ENCODE measurements around the gene INTS11. TPM values are rescaled to one million over a fixed set of nuclear protein-coding genes. Genes with fewer than 3 reads are reported as not detected.

INTS11 gene
- total and polyA plus RNA-seq, 8 donors, result 59.5 to 520 (median 143) TPM

- peak; percentile 88 to 92 for DNase-seq
- Histone ChIP-seq H3K4me3 (no peak overlapping the region), H3K27me3 (peaks cover 0 to 11% (median 6%) of the 10 kb centered on the region in 3 donors), H3K36me3 (peaks cover 12 to 41% (median 39%) of the 10 kb centered on the region in 4 donors), H3K9me3 (no peaks in the 10 kb centered on the region), H3K27ac (no peak overlapping the region), H3K4me1 (peaks cover 12 to 23% (median 19%) of the 10 kb centered on the region in 4 donors)
- intact Hi-C loops (cut with DNase I; ENCODE audit: low total_unique reads), result loop anchor here (10.0 kb wide), 1 partner anchor 167 kb away; no protein-coding TSS in a partner anchor
- WGBS, 5 donors, result 22 to 44% (median 29%) methylated on average over 13 to 45 of the region's 45 CpGs
- TF ChIP-seq POLR2AphosphoS5 (IDR thresholded peaks at IDR 0.05) (peak in 1 of 3 donors; percentile 47), CTCF (IDR thresholded peaks at IDR 0.05) (peak in 5 of 7 experiments; percentile 61 to 78 (median 74)), EP300 (IDR thresholded peaks at IDR 0.05) (no peak), POLR2A (IDR thresholded peaks at IDR 0.05) (no peak)
These were observed 32.7 kb downstream of the INTS11 start for GRCh38 chr1:1291548-1292441.

- no peak for TF ChIP-seq CTCF (IDR thresholded peaks at IDR 0.05)
- no peak for TF ChIP-seq POLR2AphosphoS5 (IDR thresholded peaks at IDR 0.05)
- TF ChIP-seq EP300 (IDR thresholded peaks at IDR 0.05), result no peak
- no peak for TF ChIP-seq POLR2A (IDR thresholded peaks at IDR 0.05)
- peak; percentile 46 to 84 for DNase-seq
- 18 to 60% (median 28%) methylated on average over 12 to 28 of the region's 28 CpGs; no CpG with 5 or more reads in 1 of the 5 donors for WGBS, 5 donors
- no peaks in the 10 kb centered on the region for H3K9me3 ChIP-seq
- H3K27me3 ChIP-seq, result peaks cover 0 to 19% (median 6%) of the 10 kb centered on the region in 3 donors
- intact Hi-C loops (cut with DNase I; ENCODE audit: low total_unique reads), result loop anchor here (10.0 kb wide), 1 partner anchor 166 kb away; no protein-coding TSS in a partner anchor
- no peak overlapping the region for H3K27ac ChIP-seq
- H3K4me3 ChIP-seq, result no peak overlapping the region
- peaks cover 12 to 23% (median 19%) of the 10 kb centered on the region in 4 donors for H3K4me1 ChIP-seq
- peaks cover 12 to 34% (median 32%) of the 10 kb centered on the region in 4 donors for H3K36me3 ChIP-seq
These were observed 33.4 kb downstream of the INTS11 start for GRCh38 chr1:1291023-1291528.

GRCh38 chr1:1290238-1290731 is 34.2 kb downstream of the INTS11 start:
- Histone ChIP-seq H3K9me3 (no peaks in the 10 kb centered on the region), H3K36me3 (peaks cover 4 to 26% (median 24%) of the 10 kb centered on the region in 4 donors), H3K27me3 (peaks cover 0 to 27% (median 6%) of the 10 kb centered on the region in 3 donors), H3K4me3 (no peak overlapping the region), H3K4me1 (peaks cover 12 to 27% (median 19%) of the 10 kb centered on the region in 4 donors), H3K27ac (no peak overlapping the region)
- TF ChIP-seq CTCF (IDR thresholded peaks at IDR 0.05), result peak in 5 of 7 experiments; percentile 65 to 83 (median 68)
- no peak for TF ChIP-seq POLR2A (IDR thresholded peaks at IDR 0.05)
- intact Hi-C loops (cut with DNase I; ENCODE audit: low total_unique reads), result loop anchor here (10.0 kb wide), 1 partner anchor 165 kb away; no protein-coding TSS in a partner anchor
- DNase-seq, result peak; percentile 81 to 87
- 31 to 71% (median 48%) methylated on average over 10 to 15 of the region's 15 CpGs for WGBS, 5 donors

Measured in stomach (tissue), 9 donors.